ENCODE results near the gene HYOU1. TPM values are rescaled to one million over a fixed set of nuclear protein-coding genes. Genes with fewer than 3 reads are reported as not detected.

Gene HYOU1
- total and polyA plus RNA-seq, 2 of the 8 experiments (the other 6 are each of a cell fraction or from before 2014, with no cell fraction given), result 239 to 295 TPM

GRCh38 chr11:119031912-119032280 lies 25.1 kb downstream of the HYOU1 start:
- DNase-seq (ENCODE audit: low read depth in 1 of 2, low spot score in 2 of 2) (no peak), FAIRE-seq (no peak)
- H3K4me2 ChIP-seq (ENCODE audit: insufficient read depth in 1 of 2, low read depth in 2 of 2, low read length in 2 of 2), result no peak overlapping the region
- no peak overlapping the region for H2BK20ac ChIP-seq (ENCODE audit: low read length)
- TF ChIP-seq FOSL1 (IDR thresholded peaks at IDR 0.05; ENCODE audit: insufficient read depth, low read depth, low read length), result no peak
- no peak for TF ChIP-seq ZNF274 (IDR thresholded peaks at IDR 0.05; ENCODE audit: borderline replicate concordance, extremely low read depth, low read length)
- TF ChIP-seq CTBP2 (IDR thresholded peaks at IDR 0.05; ENCODE audit: borderline replicate concordance, insufficient read depth, insufficient read length, low read length), result no peak
- no peak overlapping the region for H4K91ac ChIP-seq (replicated peaks; ENCODE audit: insufficient read length, low read length)
- H4K5ac ChIP-seq (ENCODE audit: insufficient read length, low read depth, low read length), result no peak overlapping the region
- peaks cover 10% of the 10 kb centered on the region; the same call in 1 of the 2 replicates for H3K79me1 ChIP-seq (ENCODE audit: low read depth, low read length)
- no peaks in the 10 kb centered on the region for H3K9me3 ChIP-seq (ENCODE audit: insufficient read depth in 2 of 2, low read depth in 1 of 2, low read length in 1 of 2)
- H2BK5ac ChIP-seq (ENCODE audit: low read depth, low read length), result no peak overlapping the region
- H2BK12ac ChIP-seq (ENCODE audit: low read depth, low read length), result no peak overlapping the region
- H3K23ac ChIP-seq (ENCODE audit: insufficient read length), result no peak overlapping the region
- peaks cover under 1 to 13% of the 10 kb centered on the region in 2 experiments for H4K20me1 ChIP-seq (replicated peaks in 1 of 2; ENCODE audit: control insufficient read depth in 1 of 2, insufficient read depth in 2 of 2, low read length in 2 of 2)
- no peak overlapping the region for H3K9ac ChIP-seq (replicated peaks in 1 of 4; ENCODE audit: extremely low read depth in 1 of 4, low read depth in 3 of 4, low read length in 3 of 4)
- ChIA-PET CTCF (ENCODE audit: partially characterized antibody) (interaction anchor here (0.7 to 2.2 kb wide), 7 partner anchors 11 to 35 kb away, joined by 3 to 7 read pairs (median 4); partner anchors contain the start of gene HYOU1), POLR2A (ENCODE audit: partially characterized antibody) (interaction anchor here (0.9 to 9.7 kb wide), 7 partner anchors 10 to 64 kb away, joined by 3 to 224 read pairs (median 5); partner anchors contain the start of genes HYOU1, RPS25 and TRAPPC4)
- no peak overlapping the region for H3K4me3 ChIP-seq (ENCODE audit: extremely low read depth in 1 of 4, insufficient read depth in 2 of 4, low read depth in 3 of 4, low read length in 4 of 4)
- 80% methylated on average over 9 of the region's 9 CpGs; no CpG with 5 or more reads in 1 of the 2 experiments for WGBS, 2 experiments (ENCODE audit: extremely low coverage in 1 of 2, insufficient coverage in 1 of 2, insufficient read length in 1 of 2, insufficient replicate concordance in 2 of 2, low coverage in 1 of 2, low lambda C conversion rate in 2 of 2, missing lambda C conversion rate in 1 of 2)
- no peak overlapping the region for H3K18ac ChIP-seq (ENCODE audit: extremely low read depth, low read length)
- no peak overlapping the region for H3K4ac ChIP-seq (replicated peaks; ENCODE audit: insufficient read length, low read depth, low read length)
- no peak overlapping the region for H3K27ac ChIP-seq (ENCODE audit: low read depth, low read length)
- no peak overlapping the region for H4K8ac ChIP-seq (ENCODE audit: extremely low read depth, insufficient read depth, low read length)
- H3K23me2 ChIP-seq (ENCODE audit: low read depth, low read length), result peaks cover 7% of the 10 kb centered on the region; the same call in 1 of the 2 replicates
- H3K56ac ChIP-seq (replicated peaks; ENCODE audit: insufficient read length, low read depth, low read length), result no peak overlapping the region
- H2BK15ac ChIP-seq (ENCODE audit: low read length), result no peak overlapping the region
- no peak overlapping the region for H2BK120ac ChIP-seq (replicated peaks; ENCODE audit: low read depth, low read length)
- H3K79me2 ChIP-seq (ENCODE audit: control insufficient read depth in 1 of 2, insufficient read depth in 2 of 2, low read length in 2 of 2), result peaks cover 0 to 19% of the 10 kb centered on the region in 2 experiments; a peak in 1 of 4 replicates
- H3K27me3 ChIP-seq (replicated peaks in 1 of 4; ENCODE audit: control insufficient read depth in 3 of 4, extremely low read depth in 1 of 4, insufficient read depth in 3 of 4, low read length in 3 of 4), result no peaks in the 10 kb centered on the region
- peaks cover 3 to 21% (median 4%) of the 10 kb centered on the region in 4 experiments; a peak in 7 of 8 replicates for H3K36me3 ChIP-seq (ENCODE audit: control insufficient read depth in 2 of 4, insufficient read depth in 4 of 4, low read length in 3 of 4)
- 0 out of 2 replicates have a peak overlapping the region, but pooled peaks have one; percentile 40 for H2AFZ ChIP-seq (ENCODE audit: low read length)
- H3K4me1 ChIP-seq (replicated peaks in 1 of 4; ENCODE audit: control insufficient read depth in 3 of 4, insufficient read depth in 4 of 4, low read length in 3 of 4), result peaks cover 6 to 13% (median 10%) of the 10 kb centered on the region in 4 experiments
- H3K14ac ChIP-seq (ENCODE audit: insufficient read length), result no peak overlapping the region
- no peak overlapping the region for H2AK5ac ChIP-seq (ENCODE audit: low read depth, low read length)

Data from H1 (cell line).